ENCODE results near the gene PRR16.

The PRR16 gene

GRCh38 chr5:120599576-120599975 lies 135.5 kb downstream of the PRR16 start:
- DNase-seq = no peak

GRCh38 chr5:120600639-120601038 lies 136.5 kb downstream of the PRR16 start:
- no peak for DNase-seq

- no peak for DNase-seq
These were observed 137.9 kb downstream of the PRR16 start for GRCh38 chr5:120602033-120602432.

GRCh38 chr5:120604884-120605283 lies 140.8 kb downstream of the PRR16 start:
- no peak for DNase-seq

- no peak for DNase-seq
These were observed 141.4 kb downstream of the PRR16 start for GRCh38 chr5:120605325-120606079.

- no peak for DNase-seq
These were observed 145.5 kb downstream of the PRR16 start for GRCh38 chr5:120609570-120609969.

GRCh38 chr5:120610145-120610544 lies 146.0 kb downstream of the PRR16 start:
- no peak for DNase-seq

- no peak for DNase-seq
These were observed 149.6 kb downstream of the PRR16 start for GRCh38 chr5:120613729-120614128.

GRCh38 chr5:120614531-120615180 lies 150.6 kb downstream of the PRR16 start:
- DNase-seq = no peak

GRCh38 chr5:120615967-120616645 lies 152.0 kb downstream of the PRR16 start:
- DNase-seq = no peak

GRCh38 chr5:120621339-120621738 lies 157.2 kb downstream of the PRR16 start:
- no peak for DNase-seq

GRCh38 chr5:120624021-120624563 lies 160.0 kb downstream of the PRR16 start:
- DNase-seq = no peak

GRCh38 chr5:120628156-120628555 lies 164.1 kb downstream of the PRR16 start:
- DNase-seq = no peak

- no peak for DNase-seq
These were observed 166.4 kb downstream of the PRR16 start for GRCh38 chr5:120630550-120630949.

GRCh38 chr5:120631611-120632010 lies 167.5 kb downstream of the PRR16 start:
- DNase-seq = no peak

GRCh38 chr5:120632430-120632829 lies 168.3 kb downstream of the PRR16 start:
- no peak for DNase-seq

GRCh38 chr5:120638449-120638848 lies 174.3 kb downstream of the PRR16 start:
- no peak for DNase-seq

GRCh38 chr5:120640778-120641177 lies 176.7 kb downstream of the PRR16 start:
- no peak for DNase-seq

- no peak for DNase-seq
These were observed 180.4 kb downstream of the PRR16 start for GRCh38 chr5:120644516-120644915.

- peak; percentile 3 for DNase-seq
These were observed 191.8 kb downstream of the PRR16 start for GRCh38 chr5:120655828-120656435.

- DNase-seq = no peak
These were observed 193.0 kb downstream of the PRR16 start for GRCh38 chr5:120657104-120657503.

GRCh38 chr5:120677481-120677880 lies 213.4 kb downstream of the PRR16 start:
- no peak for DNase-seq

- no peak for DNase-seq
These were observed 214.2 kb downstream of the PRR16 start for GRCh38 chr5:120678279-120678678.

All from KG1 (cell line).